NCI-H2227 (cell line): Measurements from ENCODE around the gene RGS8.

Experiments
- DNase-seq: peaks from one replicate; lab custom pipeline; 2025; ENCODE audit not compliant: unreplicated experiment; lab: John Stamatoyannopoulos, UW

The RGS8 gene

DNA sequence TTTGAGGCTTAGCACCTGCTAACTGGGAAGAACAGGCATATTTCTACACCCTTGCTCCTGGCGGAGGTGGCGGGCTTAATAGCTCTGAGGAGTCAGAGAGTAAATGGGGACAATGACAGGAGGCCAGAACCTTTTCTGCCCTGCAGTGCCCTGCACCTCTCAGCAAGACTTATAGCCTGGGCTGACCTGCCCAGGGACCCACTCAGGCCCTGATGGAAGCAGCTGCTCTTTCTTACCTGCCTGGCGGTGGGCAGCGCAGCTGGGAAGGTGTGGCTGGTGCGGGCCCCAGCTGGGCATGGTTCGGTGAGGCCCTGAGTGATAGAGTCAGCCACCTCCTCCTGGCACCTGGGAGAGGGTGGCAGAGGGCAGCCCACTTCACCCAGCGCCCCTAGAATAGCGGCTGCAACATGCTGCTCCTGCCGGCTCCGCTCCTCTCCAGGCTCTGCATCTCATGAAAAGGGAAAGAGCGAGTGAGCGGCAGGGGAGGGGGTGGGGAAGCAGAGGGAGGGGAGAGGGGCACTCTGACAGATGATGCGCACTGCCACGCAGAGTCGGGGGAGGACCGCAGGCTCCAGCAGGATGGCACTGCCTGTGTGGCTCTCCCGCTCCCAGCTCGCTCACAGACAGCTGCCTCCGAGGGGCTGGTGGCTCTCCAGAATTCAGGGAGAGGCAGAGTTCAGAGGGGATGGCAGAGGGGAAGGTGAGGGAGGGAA lies at the start of gene RGS8:
Gene RGS8, minus strand, starts transcription at position 472 of the 713 bp plus-strand sequence. CDS start 14,938 bp downstream, outside the sequence.
- DNase-seq: peak; percentile 64

DNA sequence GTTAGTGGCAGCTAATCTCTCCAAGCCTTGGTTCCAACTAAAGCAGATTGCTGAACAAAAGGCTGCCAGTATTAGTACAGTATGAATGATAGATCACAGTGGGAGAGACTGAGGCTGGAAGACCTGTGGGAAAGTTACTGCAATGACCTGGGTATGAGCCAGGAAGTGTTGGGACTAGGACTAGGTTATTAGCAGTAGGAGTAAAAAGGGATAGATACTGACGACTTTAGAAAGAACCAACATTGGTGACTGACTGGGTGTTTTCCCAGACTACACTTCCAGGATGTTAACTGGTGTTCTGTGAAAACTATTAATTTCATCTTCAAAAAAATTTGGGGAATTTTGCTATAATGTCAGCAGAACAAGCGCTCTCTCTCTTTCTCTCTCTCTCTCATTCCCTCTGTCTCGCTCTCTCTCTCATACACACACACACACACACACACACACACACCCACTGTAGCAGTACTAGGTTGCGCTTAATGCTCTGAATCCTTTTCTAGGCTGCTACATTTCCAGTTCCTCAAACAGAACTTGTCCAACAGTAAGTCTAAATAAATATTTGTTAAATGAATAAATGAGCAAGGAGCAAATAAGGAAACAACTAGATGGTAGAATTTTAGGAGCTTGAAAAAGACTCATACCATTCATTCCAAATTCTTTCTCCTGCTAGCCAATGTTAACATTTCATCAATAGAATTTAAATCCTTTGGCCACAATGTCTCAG lies 47.6 kb upstream of the RGS8 start:
- no peak for DNase-seq

DNA sequence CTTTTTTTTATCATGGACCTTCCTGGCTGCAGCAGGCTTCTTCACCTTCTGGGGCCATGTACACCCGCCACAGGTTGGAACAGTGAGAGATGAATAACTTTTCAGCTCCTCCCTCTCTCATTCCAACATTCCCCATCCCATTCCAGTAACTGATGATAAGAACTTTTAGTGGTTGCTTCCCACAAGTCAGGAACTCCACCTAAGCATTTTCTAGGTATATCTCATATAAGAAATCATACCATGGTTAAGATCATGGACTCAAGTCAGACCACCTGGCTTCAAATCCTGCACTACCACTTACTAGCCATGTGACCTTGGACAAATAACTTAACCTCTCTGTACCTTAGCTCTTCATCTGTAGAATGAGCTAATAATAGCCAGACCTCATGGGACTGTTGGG lies 42.5 kb upstream of the RGS8 start:
- no peak for DNase-seq

DNA sequence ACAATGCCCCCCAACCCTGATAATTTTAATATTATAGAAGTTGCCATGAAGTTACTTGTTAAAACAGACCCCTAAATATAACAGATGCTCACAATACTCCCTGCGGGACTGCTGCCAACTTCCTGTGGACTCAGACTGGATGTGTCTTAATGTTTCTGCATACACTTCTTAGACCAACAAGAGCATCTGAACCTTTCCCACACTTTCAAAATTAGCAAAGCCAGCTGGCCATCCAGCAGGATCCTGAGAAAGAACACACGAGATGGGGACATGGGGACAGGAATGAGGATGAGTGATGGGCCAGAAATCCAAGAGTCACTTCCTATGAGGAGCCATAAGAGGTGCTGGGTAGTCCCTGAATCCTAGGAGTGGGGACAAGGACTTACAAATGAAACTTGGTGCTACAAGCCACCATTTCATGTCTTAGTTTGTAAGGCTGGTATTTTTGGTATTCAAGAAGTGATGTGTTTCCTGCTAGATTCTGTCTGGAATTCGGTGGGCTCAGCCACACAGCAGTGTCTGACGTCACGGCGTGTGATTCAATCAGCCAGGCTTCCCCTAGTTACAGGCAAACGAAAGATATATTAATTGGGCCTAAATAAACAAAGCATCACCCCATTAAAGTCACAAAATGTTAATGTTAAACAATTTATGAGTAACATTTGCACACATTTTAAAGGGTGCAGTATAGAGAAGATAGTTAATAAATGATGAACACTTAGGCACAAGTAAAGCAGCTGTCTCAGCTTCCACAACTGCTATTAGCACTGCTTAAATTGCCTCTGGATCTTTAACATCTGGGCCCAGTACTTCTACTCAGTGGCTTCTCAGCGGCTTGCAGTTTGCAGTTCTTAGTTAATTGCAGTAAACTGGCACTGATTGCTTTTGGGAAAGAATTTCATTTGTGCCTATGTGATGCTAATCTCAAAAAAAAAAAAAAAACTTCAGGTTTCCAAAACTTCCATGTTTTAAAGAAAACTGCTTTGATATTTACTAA lies 41.2 kb upstream of the RGS8 start:
- no peak for DNase-seq

GRCh38 chr1:182724215-182724614 lies 39.8 kb upstream of the RGS8 start:
- no peak for DNase-seq

DNA sequence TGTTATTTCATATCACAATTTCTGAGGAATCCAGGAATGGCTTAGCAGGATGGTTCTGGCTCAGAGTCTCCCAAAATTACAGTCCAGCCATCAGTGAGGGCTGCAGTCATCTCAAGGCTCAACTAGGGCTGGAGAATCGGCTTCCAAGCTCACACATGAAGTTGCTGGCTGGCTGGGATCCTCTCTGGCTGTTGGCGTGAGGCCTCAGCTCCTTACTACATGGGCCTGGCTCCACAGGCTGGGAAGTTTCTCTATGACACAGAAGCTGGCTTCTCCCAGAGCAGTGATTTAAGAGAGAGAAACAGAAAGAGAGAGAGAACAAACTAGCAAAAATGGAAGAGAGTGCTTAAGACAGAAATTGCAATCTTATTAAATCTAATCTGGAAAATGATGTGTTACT lies 38.8 kb upstream of the RGS8 start:
- DNase-seq: no peak

DNA sequence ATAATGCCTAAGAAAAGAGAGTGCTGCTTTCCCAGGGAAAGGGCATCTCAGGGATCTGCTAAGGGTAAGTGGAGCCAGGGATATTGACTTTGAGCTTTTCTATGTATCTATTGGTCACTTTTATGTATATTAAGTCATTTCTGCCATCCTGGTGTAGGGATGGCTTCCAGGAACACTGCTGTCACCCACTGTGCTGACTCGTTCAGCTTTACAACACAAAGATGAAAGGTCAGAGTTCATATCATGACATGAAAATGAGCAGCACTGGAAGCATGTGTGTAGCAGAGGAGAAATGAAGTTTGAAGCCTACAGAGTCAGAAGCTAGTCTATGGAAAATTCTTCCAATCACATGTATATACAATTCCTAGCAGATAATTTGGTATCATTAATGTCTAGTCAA lies 37.1 kb upstream of the RGS8 start:
- no peak for DNase-seq

GRCh38 chr1:182720463-182720862 lies 36.1 kb upstream of the RGS8 start:
- no peak for DNase-seq

DNA sequence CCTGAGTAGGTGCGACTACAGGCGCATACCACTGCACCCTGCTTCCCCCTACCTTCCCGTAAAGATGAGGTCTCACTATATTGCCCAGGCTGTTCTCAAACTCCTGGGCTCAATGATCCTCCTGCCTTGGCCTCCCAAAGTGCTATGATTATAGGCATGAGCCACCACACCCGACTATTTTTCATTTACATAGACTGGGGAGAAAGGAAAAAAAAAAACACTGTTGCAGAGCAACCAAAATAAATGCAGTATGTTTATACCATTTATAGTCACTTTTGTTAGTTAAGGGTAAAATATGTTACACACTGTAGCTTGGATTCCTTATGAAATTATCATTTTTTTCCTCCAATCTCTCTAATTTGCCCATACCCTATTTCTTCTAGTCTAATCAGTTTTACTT lies 35.2 kb upstream of the RGS8 start:
- DNase-seq: no peak

DNA sequence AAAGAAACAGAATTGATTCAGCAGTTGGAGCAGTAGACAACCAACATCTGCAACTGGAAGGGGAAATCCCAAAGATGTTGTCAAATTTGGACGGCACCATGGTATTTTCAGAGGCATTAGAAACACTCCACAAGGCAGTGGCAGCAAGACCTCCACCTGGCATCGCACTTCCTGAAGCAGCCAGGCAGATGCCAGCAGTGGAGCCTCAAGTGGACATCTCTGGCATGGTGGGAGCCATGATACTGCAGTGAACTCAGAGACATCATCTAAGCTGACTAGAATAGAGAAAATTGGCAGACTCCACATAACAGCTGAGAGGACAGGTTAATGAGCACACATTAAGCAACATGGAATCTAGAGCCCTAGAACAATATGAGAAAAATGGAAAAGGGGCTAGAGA lies 33.9 kb upstream of the RGS8 start:
- no peak for DNase-seq

GRCh38 chr1:182716740-182717720 lies 32.6 kb upstream of the RGS8 start:
- no peak for DNase-seq

- DNase-seq: no peak
These were observed 31.1 kb upstream of the RGS8 start for GRCh38 chr1:182715531-182715930.

GRCh38 chr1:182714546-182714945 lies 30.2 kb upstream of the RGS8 start:
- no peak for DNase-seq

- no peak for DNase-seq
These were observed 29.6 kb upstream of the RGS8 start for GRCh38 chr1:182713939-182714338.

GRCh38 chr1:182713492-182713891 lies 29.1 kb upstream of the RGS8 start:
- DNase-seq: no peak

DNA sequence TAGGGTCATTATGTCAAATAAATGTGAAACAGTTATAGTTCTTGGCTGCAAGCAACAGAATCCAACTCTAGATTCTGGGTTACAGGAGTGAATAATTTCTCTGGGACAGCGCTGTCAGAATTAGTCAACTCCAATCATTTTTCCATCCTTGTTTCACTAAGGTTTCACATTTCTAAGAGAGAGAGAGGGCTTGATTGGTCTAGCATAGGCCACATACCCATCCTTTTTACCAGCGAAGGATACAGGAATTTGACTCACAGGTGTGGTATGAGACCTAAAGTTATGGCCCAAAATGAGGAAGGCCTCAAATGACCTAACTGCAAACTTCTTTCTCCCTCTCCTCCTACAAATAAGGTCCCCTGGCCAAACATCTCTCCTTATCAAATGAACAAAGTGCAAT lies 25.5 kb upstream of the RGS8 start:
- no peak for DNase-seq

GRCh38 chr1:182709225-182709764 lies 24.9 kb upstream of the RGS8 start:
- DNase-seq: no peak

DNA sequence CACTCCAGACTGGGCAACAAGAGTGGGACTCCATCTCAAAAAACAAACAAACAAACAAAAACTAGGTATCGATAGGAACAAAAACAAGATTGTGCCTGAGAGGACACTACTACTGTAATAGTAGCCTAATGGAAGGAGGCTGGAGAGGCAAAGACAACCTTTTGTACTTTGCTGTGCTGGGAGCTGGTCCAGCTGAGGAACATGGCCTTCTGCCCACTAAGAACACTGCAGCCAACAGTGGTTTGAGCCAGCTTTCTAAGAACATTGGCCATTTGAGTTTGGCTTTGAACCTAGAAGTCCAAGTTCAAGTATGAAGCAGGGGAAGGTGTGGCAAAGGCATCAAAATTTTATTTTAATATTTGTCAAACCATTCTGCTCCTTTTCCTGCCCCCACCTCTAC lies 22.7 kb upstream of the RGS8 start:
- DNase-seq: no peak

GRCh38 chr1:182704677-182705076 lies 20.3 kb upstream of the RGS8 start:
- no peak for DNase-seq

DNA sequence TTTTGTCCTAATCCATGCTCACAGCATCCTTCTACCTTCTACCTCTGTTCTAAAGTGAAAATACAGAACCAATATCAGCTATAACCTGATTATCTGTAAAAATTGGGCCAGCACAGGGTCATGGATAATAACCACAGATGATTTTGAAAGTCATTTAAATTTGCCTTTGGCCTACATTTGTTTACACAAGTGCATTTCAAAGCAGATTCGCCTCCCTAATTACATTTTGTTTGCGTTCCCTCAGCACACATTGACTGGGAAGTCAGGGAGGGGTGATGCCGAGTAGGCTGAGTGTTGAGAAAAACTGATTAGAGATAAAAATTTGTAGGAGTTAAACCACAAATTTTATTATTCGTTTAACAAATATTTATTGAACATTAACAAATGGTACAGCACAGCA lies 19.2 kb upstream of the RGS8 start:
- no peak for DNase-seq
